BE2C (cell line): Measurements from ENCODE around the gene ASB16.

Source experiments
- DNase-seq: peaks from one replicate; pipeline ENCODE4 v3.0.0-alpha.2; 2020
- H3K27me3 ChIP-seq: fragments of 250-450 bp; sonication (Bioruptor Pico); 2 replicates; pipeline ENCODE4 v1.5.1; 2020; ENCODE audit warnings: mild to moderate bottlenecking
- H3K36me3 ChIP-seq: fragments of 250-450 bp; sonication (Bioruptor Pico); 2 replicates; pipeline ENCODE4 v1.5.1; 2020; ENCODE audit warnings: mild to moderate bottlenecking
- H3K4me1 ChIP-seq: fragments of 250-450 bp; sonication (Bioruptor Pico); 2 replicates; pipeline ENCODE4 v1.5.1; 2020
- H3K4me3 ChIP-seq: 2 replicates; pipeline ENCODE4 v1.5.1; 2011; ENCODE audit warnings: low read depth, low read length
- H3K9me3 ChIP-seq: fragments of 250-450 bp; sonication (Bioruptor Pico); 2 replicates; pipeline ENCODE4 v1.5.1; 2020
- TF ChIP-seq, protein P1 (sequence below): IDR thresholded peaks from 2 replicates; pipeline ENCODE4 v1.5.1; 2012; ENCODE audit warnings: mild to moderate bottlenecking, low read depth, low read length

The ASB16 gene

DNA sequence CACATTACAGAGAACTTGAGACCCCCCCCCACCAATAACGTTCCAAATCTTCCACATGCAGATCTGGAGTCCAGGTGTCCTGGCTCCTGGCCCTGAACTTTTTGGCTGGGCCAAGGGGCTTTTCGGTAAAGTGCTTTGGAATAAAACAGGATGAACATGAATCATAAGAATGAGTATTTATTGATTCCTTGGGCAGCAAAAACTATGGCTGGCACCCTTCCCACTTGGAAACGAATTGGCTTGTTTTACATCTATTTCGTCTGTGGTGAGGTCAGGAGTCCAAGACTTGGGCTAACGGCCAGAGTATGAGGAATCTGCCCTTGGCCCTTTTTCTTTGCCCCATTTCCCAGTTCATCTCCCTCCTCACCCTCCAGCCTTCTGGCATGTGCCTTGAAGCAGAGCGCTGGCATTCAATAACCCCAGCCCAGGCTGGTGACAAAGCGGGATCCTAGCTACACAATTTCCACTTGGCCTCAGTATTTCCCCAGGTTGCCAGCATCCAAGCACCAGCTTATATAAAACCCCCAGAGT lies 53.1 kb downstream of the ASB16 start:
- TF ChIP-seq, protein P1, sequence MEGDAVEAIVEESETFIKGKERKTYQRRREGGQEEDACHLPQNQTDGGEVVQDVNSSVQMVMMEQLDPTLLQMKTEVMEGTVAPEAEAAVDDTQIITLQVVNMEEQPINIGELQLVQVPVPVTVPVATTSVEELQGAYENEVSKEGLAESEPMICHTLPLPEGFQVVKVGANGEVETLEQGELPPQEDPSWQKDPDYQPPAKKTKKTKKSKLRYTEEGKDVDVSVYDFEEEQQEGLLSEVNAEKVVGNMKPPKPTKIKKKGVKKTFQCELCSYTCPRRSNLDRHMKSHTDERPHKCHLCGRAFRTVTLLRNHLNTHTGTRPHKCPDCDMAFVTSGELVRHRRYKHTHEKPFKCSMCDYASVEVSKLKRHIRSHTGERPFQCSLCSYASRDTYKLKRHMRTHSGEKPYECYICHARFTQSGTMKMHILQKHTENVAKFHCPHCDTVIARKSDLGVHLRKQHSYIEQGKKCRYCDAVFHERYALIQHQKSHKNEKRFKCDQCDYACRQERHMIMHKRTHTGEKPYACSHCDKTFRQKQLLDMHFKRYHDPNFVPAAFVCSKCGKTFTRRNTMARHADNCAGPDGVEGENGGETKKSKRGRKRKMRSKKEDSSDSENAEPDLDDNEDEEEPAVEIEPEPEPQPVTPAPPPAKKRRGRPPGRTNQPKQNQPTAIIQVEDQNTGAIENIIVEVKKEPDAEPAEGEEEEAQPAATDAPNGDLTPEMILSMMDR: no peak
- no peak for DNase-seq
- Histone ChIP-seq H3K36me3 (peaks cover 5% of the 10 kb centered on the region), H3K4me3 (no peak overlapping the region), H3K4me1 (peaks cover 5% of the 10 kb centered on the region), H3K9me3 (no peaks in the 10 kb centered on the region), H3K27me3 (no peaks in the 10 kb centered on the region)
